Neuronal stem cell (in vitro differentiated cells): ENCODE results near the gene PGA3. TPM values are rescaled to one million over a fixed set of nuclear protein-coding genes. Genes with fewer than 3 reads are reported as not detected.
A peak's percentile ranks its signal among the peaks of the same experiment; 100 is the strongest.
"Not testable (repeated sequence)": the region's sequence is repeated elsewhere in the genome, so short reads cannot be mapped to it uniquely, and the experiment has no call there.

Experiments
- DNase-seq: peaks from one replicate; pipeline ENCODE4 v3.0.0-alpha.2; 2013; ENCODE audit warnings: low spot score
- H2AFZ ChIP-seq: one replicate; pipeline ENCODE4 v1.6.1; 2013; ENCODE audit warnings: mild to moderate bottlenecking, low read length, inconsistent platforms
- H2AK5ac ChIP-seq: 2 replicates; pipeline ENCODE4 v1.6.1; 2013; ENCODE audit warnings: low read depth, mild to moderate bottlenecking, inconsistent platforms, low read length, moderate library complexity, mixed read lengths
- H2BK120ac ChIP-seq: 2 replicates; pipeline ENCODE4 v1.6.1; 2013; ENCODE audit warnings: low read depth, mild to moderate bottlenecking, inconsistent platforms, low read length, moderate library complexity, mixed read lengths
- H2BK12ac ChIP-seq: one replicate; pipeline ENCODE4 v1.6.1; 2013; ENCODE audit warnings: low read length, inconsistent platforms
- H2BK15ac ChIP-seq: 2 replicates; pipeline ENCODE4 v1.6.1; 2013; ENCODE audit warnings: mild to moderate bottlenecking, low read length, inconsistent platforms, mixed read lengths
- H2BK5ac ChIP-seq: one replicate; pipeline ENCODE4 v1.6.1; 2013; ENCODE audit warnings: inconsistent platforms, mild to moderate bottlenecking, low read length, moderate library complexity
- H3K14ac ChIP-seq: one replicate; pipeline ENCODE4 v1.6.1; 2013; ENCODE audit warnings: low read length, inconsistent platforms
- H3K18ac ChIP-seq: 2 replicates; pipeline ENCODE4 v1.6.1; 2013; ENCODE audit warnings: low read length, inconsistent platforms
- H3K23ac ChIP-seq: 2 replicates; pipeline ENCODE4 v1.6.1; 2013; ENCODE audit warnings: low read depth, mild to moderate bottlenecking, mixed read lengths, low read length, inconsistent platforms; ENCODE audit not compliant: poor library complexity
- H3K27ac ChIP-seq: replicated peaks from 3 replicates; pipeline ENCODE4 v1.5.1; 2013; ENCODE audit warnings: low read length, inconsistent platforms
- H3K27me3 ChIP-seq, 3 experiments: 2 replicates each; pipeline ENCODE4 v1.6.1; 2013; ENCODE audit warnings: low read length in 3 of 3, mild to moderate bottlenecking in 2 of 3, inconsistent platforms in 1 of 3, low read depth in 1 of 3, mixed read lengths in 1 of 3, moderate library complexity in 1 of 3; ENCODE audit not compliant: control insufficient read depth in 3 of 3, insufficient read depth in 3 of 3
- H3K36me3 ChIP-seq, 2 donors: replicated peaks in 1 of 2; 2 replicates each; pipeline ENCODE4 v1.6.1; 2013; ENCODE audit warnings: low read length in 2 of 2; ENCODE audit not compliant: control insufficient read depth in 2 of 2, insufficient read depth in 2 of 2
- H3K4ac ChIP-seq: 2 replicates; pipeline ENCODE4 v1.6.1; 2013; ENCODE audit warnings: inconsistent platforms, mild to moderate bottlenecking, low read length, moderate library complexity
- H3K4me1 ChIP-seq, 2 donors: 1 replicate in 1 of 2; 2 replicates in 1 of 2; pipeline ENCODE4 v1.6.1; 2013; ENCODE audit warnings: low read length in 2 of 2, low read depth in 1 of 2; ENCODE audit not compliant: control insufficient read depth in 2 of 2, insufficient read depth in 1 of 2
- H3K4me2 ChIP-seq: one replicate; pipeline ENCODE4 v1.6.1; 2013; ENCODE audit warnings: mild to moderate bottlenecking, low read length, inconsistent platforms; ENCODE audit not compliant: insufficient read depth, poor library complexity, severe bottlenecking
- H3K4me3 ChIP-seq, 2 donors: 2 replicates each; pipeline ENCODE4 v1.5.1; 2013; ENCODE audit warnings: low read length in 2 of 2, mild to moderate bottlenecking in 2 of 2, inconsistent platforms in 1 of 2, moderate library complexity in 1 of 2
- H3K79me1 ChIP-seq: one replicate; pipeline ENCODE4 v1.6.1; 2013; ENCODE audit warnings: low read depth, mild to moderate bottlenecking, inconsistent platforms, low read length, moderate library complexity
- H3K9ac ChIP-seq: one replicate; pipeline ENCODE4 v1.6.1; 2013; ENCODE audit warnings: mild to moderate bottlenecking, low read depth, low read length, inconsistent platforms; ENCODE audit not compliant: poor library complexity
- H3K9me3 ChIP-seq, 2 donors: replicated peaks in 1 of 2; 2 replicates each; pipeline versions ENCODE3 to v1.6.1; 2013; ENCODE audit warnings: low read length in 2 of 2, mild to moderate bottlenecking in 2 of 2, inconsistent platforms in 1 of 2, low read depth in 1 of 2, mixed read lengths in 1 of 2, moderate library complexity in 1 of 2; ENCODE audit not compliant: control insufficient read depth in 2 of 2, insufficient read depth in 1 of 2
- H4K8ac ChIP-seq: one replicate; pipeline ENCODE4 v1.6.1; 2013; ENCODE audit warnings: low read depth, mild to moderate bottlenecking, inconsistent platforms, low read length, moderate library complexity
- H4K91ac ChIP-seq: one replicate; pipeline ENCODE4 v1.6.1; 2013; ENCODE audit warnings: low read length, low read depth, mild to moderate bottlenecking, inconsistent platforms; ENCODE audit not compliant: poor library complexity
- WGBS, 2 donors: extraction: QIAGEN DNeasy Blood & Tissue Kit; methylation state at CpG; one replicate each; pipeline ENCODE4 v1.1.7; 2013; ENCODE audit warnings: missing lambda C conversion rate in 2 of 2, mixed read lengths in 1 of 2; ENCODE audit not compliant: insufficient read length in 2 of 2, insufficient replicate concordance in 1 of 2; ENCODE audit errors: extremely low coverage in 2 of 2; 5-methylcytosine and 5-hydroxymethylcytosine counted together
- polyA plus RNA-seq, 2 experiments: library from polyadenylated mRNA; stranded (reverse); fragments of 200-250 nt; gene quantifications; one replicate each; pipeline ENCODE4 v1.2.3, GENCODE V29; 2013

The PGA3 gene
- polyA plus RNA-seq (2013, experiment 1 of 2) = 0.14 TPM
- 0.14 TPM for polyA plus RNA-seq (2013, experiment 2 of 2)

- not testable (repeated sequence) for H3K4me2 ChIP-seq, DNase-seq, H2BK5ac ChIP-seq, H3K36me3 ChIP-seq, H3K4me3 ChIP-seq, H2AFZ ChIP-seq, H4K91ac ChIP-seq, H3K14ac ChIP-seq, H3K27ac ChIP-seq, H3K27me3 ChIP-seq, H2BK120ac ChIP-seq, H3K23ac ChIP-seq, H3K79me1 ChIP-seq, H3K4me1 ChIP-seq, H2BK12ac ChIP-seq, H2BK15ac ChIP-seq, H3K9ac ChIP-seq, H3K18ac ChIP-seq, H3K4ac ChIP-seq, H3K9me3 ChIP-seq, H4K8ac ChIP-seq, H2AK5ac ChIP-seq
- WGBS, 2 donors = no CpG with 5 or more reads among the region's 18 CpGs
Observed at GRCh38 chr11:61202950-61203746, at the start of gene PGA3. TSS of gene PGA3 (plus strand) at chr11:61203515. CDS start at chr11:61203565, 50 bp downstream.

GRCh38 chr11:61153593-61154095, 49.7 kb upstream of the PGA3 start:
- no peak overlapping the region for H2BK15ac ChIP-seq
- H3K14ac ChIP-seq = no peak overlapping the region
- H3K4me1 ChIP-seq = peaks cover 17 to 36% of the 10 kb centered on the region in 2 donors
- DNase-seq = no peak
- WGBS, 2 donors = no CpG with 5 or more reads among the region's 2 CpGs
- no peak overlapping the region for H4K8ac ChIP-seq
- no peak overlapping the region for H3K9ac ChIP-seq
- peak overlapping the region; percentile 14 for H3K27ac ChIP-seq
- no peak overlapping the region for H2AK5ac ChIP-seq
- no peaks in the 10 kb centered on the region for H3K27me3 ChIP-seq
- H3K4me2 ChIP-seq = no peak overlapping the region
- no peak overlapping the region for H3K4ac ChIP-seq
- peaks cover 3 to 17% of the 10 kb centered on the region in 2 donors for H3K36me3 ChIP-seq
- H3K9me3 ChIP-seq = peaks cover 0 to 31% of the 10 kb centered on the region in 2 donors
- H4K91ac ChIP-seq = no peak overlapping the region
- H2BK120ac ChIP-seq = no peak overlapping the region
- no peak overlapping the region for H2BK12ac ChIP-seq
- H3K23ac ChIP-seq = no peak overlapping the region
- no peak overlapping the region for H2BK5ac ChIP-seq
- H2AFZ ChIP-seq = no peak overlapping the region
- peaks cover 7% of the 10 kb centered on the region for H3K79me1 ChIP-seq
- no peak overlapping the region for H3K4me3 ChIP-seq
- no peak overlapping the region for H3K18ac ChIP-seq

DNA sequence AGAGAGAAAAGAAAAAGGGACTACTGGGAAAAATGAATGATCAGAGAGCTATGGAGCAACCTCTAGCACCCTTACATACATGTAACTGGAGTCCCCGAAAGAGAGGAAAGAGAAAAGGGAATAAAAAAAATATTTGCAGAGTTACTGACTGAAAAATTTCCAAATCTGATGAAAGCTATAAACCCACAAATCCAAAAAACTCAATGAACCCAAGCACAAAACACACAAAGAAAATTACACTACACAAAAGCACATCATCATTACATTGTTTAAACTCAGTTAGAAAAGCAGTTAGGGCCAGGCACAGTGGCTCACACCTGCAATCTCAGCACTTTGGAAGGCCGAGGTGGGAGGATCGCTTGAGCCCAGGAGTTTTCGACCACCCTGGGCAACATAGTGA, 48.8 kb upstream of the PGA3 start:
- WGBS, 2 donors = no CpG with 5 or more reads among the region's 4 CpGs
- Histone ChIP-seq H3K9ac (no peak overlapping the region), H3K4me2 (no peak overlapping the region), H3K14ac (no peak overlapping the region), H3K9me3 (peaks cover 0 to 31% of the 10 kb centered on the region in 2 donors), H2BK15ac (no peak overlapping the region), H2BK5ac (no peak overlapping the region), H4K8ac (no peak overlapping the region), H2BK12ac (no peak overlapping the region), H3K79me1 (peaks cover 5% of the 10 kb centered on the region), H3K4me3 (no peak overlapping the region), H3K27me3 (no peaks in the 10 kb centered on the region), H3K36me3 (peaks cover 3 to 17% of the 10 kb centered on the region in 2 donors), H3K18ac (no peak overlapping the region), H2BK120ac (no peak overlapping the region), H3K23ac (no peak overlapping the region), H4K91ac (no peak overlapping the region), H2AK5ac (no peak overlapping the region), H2AFZ (no peak overlapping the region), H3K27ac (no peak overlapping the region), H3K4ac (no peak overlapping the region), H3K4me1 (peaks cover 15 to 32% of the 10 kb centered on the region in 2 donors)
- DNase-seq = no peak

DNA sequence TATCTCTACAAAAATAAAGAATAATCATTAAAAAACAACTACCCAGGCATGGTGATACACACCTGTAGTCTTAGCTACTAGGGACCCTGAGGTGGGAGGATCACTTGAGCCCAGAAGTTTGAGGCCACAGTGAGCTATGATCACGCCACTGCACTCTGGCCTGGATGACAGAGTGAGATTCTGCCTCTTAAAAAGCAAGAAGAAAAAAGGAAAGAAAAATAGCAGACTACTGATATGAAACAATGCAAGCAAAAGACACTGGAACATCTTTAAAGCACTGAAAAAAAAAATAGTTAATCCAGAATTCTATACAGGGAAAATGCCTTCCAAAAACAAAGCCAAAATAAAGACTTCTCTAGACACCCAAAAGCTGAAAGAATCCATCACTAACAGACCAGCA, 48.0 kb upstream of the PGA3 start:
- no peak overlapping the region for H3K27ac ChIP-seq

More for the DNA sequence above, 48.0 kb upstream of the PGA3 start:
- no peak overlapping the region for H2BK15ac ChIP-seq
- no peak overlapping the region for H2BK5ac ChIP-seq
- no peak overlapping the region for H3K14ac ChIP-seq
- H2BK12ac ChIP-seq = no peak overlapping the region
- no peak overlapping the region for H3K4ac ChIP-seq
- H3K9ac ChIP-seq = no peak overlapping the region
- no peak overlapping the region for H3K18ac ChIP-seq
- peaks cover 5% of the 10 kb centered on the region for H3K79me1 ChIP-seq
- H3K4me3 ChIP-seq = no peak overlapping the region
- no peaks in the 10 kb centered on the region for H3K27me3 ChIP-seq
- H3K23ac ChIP-seq = no peak overlapping the region
- no peak overlapping the region for H3K4me2 ChIP-seq
- H2BK120ac ChIP-seq = no peak overlapping the region
- peaks cover 3 to 17% of the 10 kb centered on the region in 2 donors for H3K36me3 ChIP-seq
- no peak overlapping the region for H4K91ac ChIP-seq
- H3K9me3 ChIP-seq = peaks cover 0 to 31% of the 10 kb centered on the region in 2 donors
- no peak overlapping the region for H2AFZ ChIP-seq
- no peak for DNase-seq
- no CpG with 5 or more reads among the region's 1 CpG for WGBS, 2 donors
- H2AK5ac ChIP-seq = no peak overlapping the region
- H4K8ac ChIP-seq = no peak overlapping the region
- H3K4me1 ChIP-seq = peaks cover 11 to 26% of the 10 kb centered on the region in 2 donors
